ENCODE results near the gene NDEL1.

Gene NDEL1

DNA sequence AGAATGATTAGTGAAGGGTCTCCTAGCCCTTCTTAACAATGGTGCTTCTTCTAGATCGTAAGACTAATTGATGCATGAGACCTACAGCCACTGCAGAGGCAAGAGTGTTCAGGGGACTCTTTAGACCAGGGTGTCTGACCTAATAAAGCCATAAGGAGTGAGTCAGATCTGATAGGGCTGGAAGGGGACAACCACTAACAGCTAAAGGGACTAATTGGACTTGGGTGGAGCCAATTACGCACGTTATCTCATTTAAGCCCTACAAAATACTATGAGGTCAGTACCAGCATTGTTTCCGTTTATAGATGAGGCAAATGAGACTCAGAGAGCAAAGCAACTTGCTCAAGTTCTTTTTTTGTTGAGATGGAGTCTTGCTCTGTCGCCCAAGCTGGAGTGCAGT is 23.6 kb upstream of the NDEL1 start:
- ATAC-seq (ENCODE audit: insufficient read depth, low read depth), result no peak
- no peaks in the 10 kb centered on the region for H3K9me3 ChIP-seq (ENCODE audit: insufficient read depth, low read length, severe bottlenecking)
- no peak overlapping the region for H3K27ac ChIP-seq (ENCODE audit: low read length)
- no peaks in the 10 kb centered on the region for H3K79me2 ChIP-seq (ENCODE audit: insufficient read depth, low read length)
- no peak for TF ChIP-seq EZH2 (IDR thresholded peaks at IDR 0.05; ENCODE audit: borderline replicate concordance, low read depth, low read length, severe bottlenecking)
- TF ChIP-seq, protein P1, sequence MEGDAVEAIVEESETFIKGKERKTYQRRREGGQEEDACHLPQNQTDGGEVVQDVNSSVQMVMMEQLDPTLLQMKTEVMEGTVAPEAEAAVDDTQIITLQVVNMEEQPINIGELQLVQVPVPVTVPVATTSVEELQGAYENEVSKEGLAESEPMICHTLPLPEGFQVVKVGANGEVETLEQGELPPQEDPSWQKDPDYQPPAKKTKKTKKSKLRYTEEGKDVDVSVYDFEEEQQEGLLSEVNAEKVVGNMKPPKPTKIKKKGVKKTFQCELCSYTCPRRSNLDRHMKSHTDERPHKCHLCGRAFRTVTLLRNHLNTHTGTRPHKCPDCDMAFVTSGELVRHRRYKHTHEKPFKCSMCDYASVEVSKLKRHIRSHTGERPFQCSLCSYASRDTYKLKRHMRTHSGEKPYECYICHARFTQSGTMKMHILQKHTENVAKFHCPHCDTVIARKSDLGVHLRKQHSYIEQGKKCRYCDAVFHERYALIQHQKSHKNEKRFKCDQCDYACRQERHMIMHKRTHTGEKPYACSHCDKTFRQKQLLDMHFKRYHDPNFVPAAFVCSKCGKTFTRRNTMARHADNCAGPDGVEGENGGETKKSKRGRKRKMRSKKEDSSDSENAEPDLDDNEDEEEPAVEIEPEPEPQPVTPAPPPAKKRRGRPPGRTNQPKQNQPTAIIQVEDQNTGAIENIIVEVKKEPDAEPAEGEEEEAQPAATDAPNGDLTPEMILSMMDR (IDR thresholded peaks at IDR 0.05; ENCODE audit: borderline replicate concordance, extremely low read depth, low read length, poor library complexity, severe bottlenecking), result no peak
- no peak for DNase-seq
- no peaks in the 10 kb centered on the region for H4K20me1 ChIP-seq (ENCODE audit: insufficient read depth, low read length)
- no peak overlapping the region for H3K9ac ChIP-seq (ENCODE audit: low read depth, low read length)
- H3K4me3 ChIP-seq (ENCODE audit: low read depth in 1 of 2, low read length in 2 of 2), result no peak overlapping the region
- peaks cover 7% of the 10 kb centered on the region for H3K4me1 ChIP-seq (ENCODE audit: insufficient read depth, low read length)
- no peak overlapping the region for H2AFZ ChIP-seq (ENCODE audit: low read depth, low read length)
- H3K36me3 ChIP-seq (ENCODE audit: insufficient read depth, low read length), result no peaks in the 10 kb centered on the region
- peaks cover 7% of the 10 kb centered on the region for H3K27me3 ChIP-seq (ENCODE audit: insufficient read depth, low read length, poor library complexity)
- H3K4me2 ChIP-seq (ENCODE audit: insufficient read depth, low read length), result no peak overlapping the region

DNA sequence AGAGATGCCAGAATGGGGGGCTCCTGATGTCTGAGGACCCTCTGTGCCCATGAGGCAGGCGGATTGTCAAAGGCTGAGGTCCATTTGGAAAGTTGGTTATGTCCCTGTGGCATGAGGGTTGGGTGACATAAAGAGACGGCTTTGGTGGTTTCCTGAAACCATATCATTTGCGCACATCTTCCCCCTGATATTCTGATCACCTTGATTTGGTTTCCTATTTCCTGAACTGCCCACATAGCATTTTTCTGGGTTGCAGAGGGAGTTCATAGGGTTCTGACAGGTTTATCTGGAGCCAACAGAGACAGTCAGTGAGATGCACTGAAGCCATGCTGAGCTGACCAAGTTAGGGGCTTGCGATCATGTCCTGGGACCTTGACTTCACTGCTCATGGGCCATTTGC is 22.4 kb upstream of the NDEL1 start:
- Histone ChIP-seq H3K4me2 (ENCODE audit: insufficient read depth, low read length) (no peak overlapping the region), H2AFZ (ENCODE audit: low read depth, low read length) (no peak overlapping the region), H4K20me1 (ENCODE audit: insufficient read depth, low read length) (no peaks in the 10 kb centered on the region), H3K9ac (ENCODE audit: low read depth, low read length) (no peak overlapping the region), H3K4me1 (ENCODE audit: insufficient read depth, low read length) (peaks cover 7% of the 10 kb centered on the region), H3K27me3 (ENCODE audit: insufficient read depth, low read length, poor library complexity) (peaks cover 11% of the 10 kb centered on the region), H3K9me3 (ENCODE audit: insufficient read depth, low read length, severe bottlenecking) (no peaks in the 10 kb centered on the region), H3K79me2 (ENCODE audit: insufficient read depth, low read length) (no peaks in the 10 kb centered on the region), H3K36me3 (ENCODE audit: insufficient read depth, low read length) (no peaks in the 10 kb centered on the region), H3K27ac (ENCODE audit: low read length) (no peak overlapping the region), H3K4me3 (ENCODE audit: low read depth in 1 of 2, low read length in 2 of 2) (no peak overlapping the region)
- TF ChIP-seq, protein P1 (IDR thresholded peaks at IDR 0.05; ENCODE audit: borderline replicate concordance, extremely low read depth, low read length, poor library complexity, severe bottlenecking), result no peak
- no peak for TF ChIP-seq EZH2 (IDR thresholded peaks at IDR 0.05; ENCODE audit: borderline replicate concordance, low read depth, low read length, severe bottlenecking)
- ATAC-seq (ENCODE audit: insufficient read depth, low read depth), result no peak
- no peak for DNase-seq

DNA sequence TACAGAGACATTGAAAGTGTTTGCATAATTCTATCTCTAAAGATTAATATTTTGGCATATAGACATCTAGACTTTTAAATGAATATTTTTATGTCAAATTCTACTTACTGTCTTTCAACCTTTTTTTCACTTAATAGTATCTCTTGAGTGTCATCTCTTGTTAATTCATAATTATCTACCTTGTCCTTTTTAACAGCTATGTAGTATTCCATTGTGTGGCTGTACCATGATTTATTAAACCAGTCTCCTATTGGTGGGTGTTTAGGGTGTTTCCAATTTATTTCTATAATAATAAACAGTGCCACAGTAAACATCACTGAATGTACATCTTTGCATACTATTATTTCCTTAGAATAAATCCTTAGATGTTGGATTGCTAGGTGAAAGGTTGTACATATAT is 21.7 kb upstream of the NDEL1 start:
- Histone ChIP-seq H3K27me3 (ENCODE audit: insufficient read depth, low read length, poor library complexity) (peaks cover 11% of the 10 kb centered on the region), H3K36me3 (ENCODE audit: insufficient read depth, low read length) (no peaks in the 10 kb centered on the region), H3K9ac (ENCODE audit: low read depth, low read length) (no peak overlapping the region), H3K4me3 (ENCODE audit: low read depth in 1 of 2, low read length in 2 of 2) (no peak overlapping the region), H3K4me1 (ENCODE audit: insufficient read depth, low read length) (peaks cover 7% of the 10 kb centered on the region), H3K79me2 (ENCODE audit: insufficient read depth, low read length) (no peaks in the 10 kb centered on the region), H3K9me3 (ENCODE audit: insufficient read depth, low read length, severe bottlenecking) (no peaks in the 10 kb centered on the region), H2AFZ (ENCODE audit: low read depth, low read length) (no peak overlapping the region), H3K4me2 (ENCODE audit: insufficient read depth, low read length) (no peak overlapping the region), H4K20me1 (ENCODE audit: insufficient read depth, low read length) (no peaks in the 10 kb centered on the region), H3K27ac (ENCODE audit: low read length) (no peak overlapping the region)
- ATAC-seq (ENCODE audit: insufficient read depth, low read depth), result no peak
- DNase-seq, result no peak
- TF ChIP-seq, protein P1 (IDR thresholded peaks at IDR 0.05; ENCODE audit: borderline replicate concordance, extremely low read depth, low read length, poor library complexity, severe bottlenecking), result no peak
- no peak for TF ChIP-seq EZH2 (IDR thresholded peaks at IDR 0.05; ENCODE audit: borderline replicate concordance, low read depth, low read length, severe bottlenecking)

DNA sequence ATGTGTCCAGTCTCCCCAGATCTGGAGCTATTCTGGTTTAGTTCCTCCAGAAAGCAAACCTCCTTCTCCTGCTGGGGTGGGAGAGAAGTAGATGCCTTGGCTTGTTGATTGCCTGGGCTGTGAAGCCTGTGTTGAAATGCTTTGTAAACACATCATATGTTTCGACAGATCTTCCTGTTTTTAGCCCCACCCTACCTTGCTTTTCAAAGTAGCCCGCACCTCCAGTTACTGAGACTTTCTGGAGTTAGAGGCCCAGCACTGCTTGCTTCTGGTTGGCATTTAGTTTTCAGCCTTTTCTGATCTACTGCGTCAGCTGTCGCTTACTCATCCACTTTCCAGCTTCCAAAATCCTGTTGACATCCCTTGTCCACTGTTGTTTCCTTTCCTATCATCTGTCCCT is 17.9 kb upstream of the NDEL1 start:
- H2AFZ ChIP-seq (ENCODE audit: low read depth, low read length), result no peak overlapping the region
- no peak overlapping the region for H3K4me2 ChIP-seq (ENCODE audit: insufficient read depth, low read length)
- H3K79me2 ChIP-seq (ENCODE audit: insufficient read depth, low read length), result no peaks in the 10 kb centered on the region
- H3K27me3 ChIP-seq (ENCODE audit: insufficient read depth, low read length, poor library complexity), result peaks cover 11% of the 10 kb centered on the region
- no peaks in the 10 kb centered on the region for H3K4me1 ChIP-seq (ENCODE audit: insufficient read depth, low read length)
- ATAC-seq (ENCODE audit: insufficient read depth, low read depth) (no peak), DNase-seq (no peak)
- H3K36me3 ChIP-seq (ENCODE audit: insufficient read depth, low read length), result no peaks in the 10 kb centered on the region
- no peaks in the 10 kb centered on the region for H4K20me1 ChIP-seq (ENCODE audit: insufficient read depth, low read length)
- H3K27ac ChIP-seq (ENCODE audit: low read length), result no peak overlapping the region
- TF ChIP-seq, protein P1 (IDR thresholded peaks at IDR 0.05; ENCODE audit: borderline replicate concordance, extremely low read depth, low read length, poor library complexity, severe bottlenecking), result no peak
- TF ChIP-seq EZH2 (IDR thresholded peaks at IDR 0.05; ENCODE audit: borderline replicate concordance, low read depth, low read length, severe bottlenecking), result no peak
- no peak overlapping the region for H3K9ac ChIP-seq (ENCODE audit: low read depth, low read length)
- no peaks in the 10 kb centered on the region for H3K9me3 ChIP-seq (ENCODE audit: insufficient read depth, low read length, severe bottlenecking)
- no peak overlapping the region for H3K4me3 ChIP-seq (ENCODE audit: low read depth in 1 of 2, low read length in 2 of 2)

Measured in DND-41 (cell line).